ENCODE data around the gene IL10RB. TPM values are rescaled to one million over a fixed set of nuclear protein-coding genes. Genes with fewer than 3 reads are reported as not detected.

The IL10RB gene
- total and polyA plus RNA-seq, 2 experiments from 2014 or later = 27.1 to 29.2 TPM

- WGBS (ENCODE audit: low lambda C conversion rate, missing lambda C conversion rate) = 78% methylated on average over 6 of the region's 6 CpGs
- Histone ChIP-seq H2AFZ (no peak overlapping the region), H3K9me3 (ENCODE audit: low read depth) (no peaks in the 10 kb centered on the region)
Measured at GRCh38 chr21:33281096-33281652, 15.0 kb downstream of the IL10RB start.

GRCh38 chr21:33283203-33283602 is 17.0 kb downstream of the IL10RB start:
- Histone ChIP-seq H3K4me2 (no peak overlapping the region), H3K27me3 (no peaks in the 10 kb centered on the region), H3K4me1 (ENCODE audit: insufficient read depth) (peaks cover 3% of the 10 kb centered on the region), H3K9me3 (ENCODE audit: low read depth) (no peaks in the 10 kb centered on the region), H3K36me3 (replicated peaks; ENCODE audit: insufficient read depth, low read depth) (no peaks in the 10 kb centered on the region), H2AFZ (no peak overlapping the region), H4K20me1 (ENCODE audit: insufficient read depth, poor library complexity, severe bottlenecking) (no peaks in the 10 kb centered on the region), H3K9me2 (replicated peaks; ENCODE audit: insufficient read depth) (no peaks in the 10 kb centered on the region), H3K79me2 (no peaks in the 10 kb centered on the region), H3K4me3 (no peak overlapping the region), H3K27ac (no peak overlapping the region)
- WGBS (ENCODE audit: low lambda C conversion rate, missing lambda C conversion rate) = 95% methylated on average over 5 of the region's 5 CpGs
- no peak for TF ChIP-seq EZH2 (IDR thresholded peaks at IDR 0.05; ENCODE audit: borderline replicate concordance)
- no peak for TF ChIP-seq CTCF (IDR thresholded peaks at IDR 0.05; ENCODE audit: poor library complexity)
- no peak for TF ChIP-seq EZH2phosphoT487 (IDR thresholded peaks at IDR 0.05; ENCODE audit: low read depth, severe bottlenecking, unreplicated experiment)
- DNase-seq (ENCODE audit: low spot score) = no peak

More at GRCh38 chr21:33281096-33281652, 15.0 kb downstream of the IL10RB start:
- no peak for DNase-seq (ENCODE audit: low spot score)
- no peaks in the 10 kb centered on the region for H3K27me3 ChIP-seq
- H3K36me3 ChIP-seq (replicated peaks; ENCODE audit: insufficient read depth, low read depth) = no peaks in the 10 kb centered on the region
- TF ChIP-seq CTCF (IDR thresholded peaks at IDR 0.05; ENCODE audit: poor library complexity) = no peak
- TF ChIP-seq EZH2 (IDR thresholded peaks at IDR 0.05; ENCODE audit: borderline replicate concordance) = no peak
- TF ChIP-seq EZH2phosphoT487 (IDR thresholded peaks at IDR 0.05; ENCODE audit: low read depth, severe bottlenecking, unreplicated experiment) = no peak
- no peaks in the 10 kb centered on the region for H3K4me1 ChIP-seq (ENCODE audit: insufficient read depth)
- H3K79me2 ChIP-seq = no peaks in the 10 kb centered on the region
- H3K9me2 ChIP-seq (replicated peaks; ENCODE audit: insufficient read depth) = no peaks in the 10 kb centered on the region
- H3K4me3 ChIP-seq = no peak overlapping the region
- H3K27ac ChIP-seq = no peak overlapping the region
- H3K4me2 ChIP-seq = no peak overlapping the region
- no peaks in the 10 kb centered on the region for H4K20me1 ChIP-seq (ENCODE audit: insufficient read depth, poor library complexity, severe bottlenecking)

- TF ChIP-seq CTCF (IDR thresholded peaks at IDR 0.05; ENCODE audit: poor library complexity) (no peak), EZH2phosphoT487 (IDR thresholded peaks at IDR 0.05; ENCODE audit: low read depth, severe bottlenecking, unreplicated experiment) (no peak), EZH2 (IDR thresholded peaks at IDR 0.05; ENCODE audit: borderline replicate concordance) (no peak)
- WGBS (ENCODE audit: low lambda C conversion rate, missing lambda C conversion rate) = 86% methylated on average over 11 of the region's 11 CpGs
- Histone ChIP-seq H3K36me3 (replicated peaks; ENCODE audit: insufficient read depth, low read depth) (no peaks in the 10 kb centered on the region), H3K27me3 (no peaks in the 10 kb centered on the region), H3K9me2 (replicated peaks; ENCODE audit: insufficient read depth) (no peaks in the 10 kb centered on the region), H2AFZ (no peak overlapping the region), H3K27ac (no peak overlapping the region), H3K4me1 (ENCODE audit: insufficient read depth) (peaks cover 3% of the 10 kb centered on the region), H3K79me2 (no peaks in the 10 kb centered on the region), H3K4me2 (no peak overlapping the region), H3K9me3 (ENCODE audit: low read depth) (no peaks in the 10 kb centered on the region), H3K4me3 (no peak overlapping the region), H4K20me1 (ENCODE audit: insufficient read depth, poor library complexity, severe bottlenecking) (no peaks in the 10 kb centered on the region)
- DNase-seq (ENCODE audit: low spot score) = no peak
Measured at GRCh38 chr21:33286076-33286475, 19.9 kb downstream of the IL10RB start.

Measured in hepatocyte (in vitro differentiated cells).